GM23248 (cell line): ENCODE data around the gene NCAPG.

Experiments used
- EZH2 ChIP-seq: fragments of 200-600 bp; sonication (generic); IDR thresholded peaks from 2 replicates; pipeline ENCODE4 v1.6.1; 2018; ENCODE audit warnings: antibody characterized with exemption, mild to moderate bottlenecking; ENCODE audit not compliant: insufficient read depth, poor library complexity, severe bottlenecking
- EZH2phosphoT487 ChIP-seq: fragments of 200-600 bp; sonication (generic); IDR thresholded peaks from 2 replicates; pipeline ENCODE4 v1.6.1; 2018; ENCODE audit warnings: antibody characterized with exemption, moderate library complexity, mild to moderate bottlenecking, low read depth; ENCODE audit not compliant: insufficient read depth

DNA sequence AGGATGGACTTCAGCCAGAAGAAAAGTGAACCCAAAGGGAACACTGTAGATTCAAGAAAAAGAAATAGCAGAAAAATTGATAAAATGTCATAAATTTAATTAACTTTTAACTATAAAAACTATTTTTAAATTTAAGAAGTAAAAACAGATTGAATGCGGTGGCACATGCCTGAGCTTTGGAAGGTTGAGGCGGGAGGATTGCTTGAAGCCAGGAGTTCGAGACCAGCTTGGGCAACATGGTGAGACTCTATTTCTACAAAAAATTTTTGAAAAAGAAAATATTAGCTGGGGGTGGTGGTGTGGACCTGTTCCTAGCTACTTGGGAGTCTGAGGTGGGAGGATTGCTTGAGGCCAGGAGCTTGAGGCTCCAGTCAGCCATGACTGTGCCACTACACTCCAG, 32.3 kb upstream of the NCAPG start:
- no peak for TF ChIP-seq EZH2
- TF ChIP-seq EZH2phosphoT487 = no peak
